ENCODE data around the gene LOXHD1.

DNA sequence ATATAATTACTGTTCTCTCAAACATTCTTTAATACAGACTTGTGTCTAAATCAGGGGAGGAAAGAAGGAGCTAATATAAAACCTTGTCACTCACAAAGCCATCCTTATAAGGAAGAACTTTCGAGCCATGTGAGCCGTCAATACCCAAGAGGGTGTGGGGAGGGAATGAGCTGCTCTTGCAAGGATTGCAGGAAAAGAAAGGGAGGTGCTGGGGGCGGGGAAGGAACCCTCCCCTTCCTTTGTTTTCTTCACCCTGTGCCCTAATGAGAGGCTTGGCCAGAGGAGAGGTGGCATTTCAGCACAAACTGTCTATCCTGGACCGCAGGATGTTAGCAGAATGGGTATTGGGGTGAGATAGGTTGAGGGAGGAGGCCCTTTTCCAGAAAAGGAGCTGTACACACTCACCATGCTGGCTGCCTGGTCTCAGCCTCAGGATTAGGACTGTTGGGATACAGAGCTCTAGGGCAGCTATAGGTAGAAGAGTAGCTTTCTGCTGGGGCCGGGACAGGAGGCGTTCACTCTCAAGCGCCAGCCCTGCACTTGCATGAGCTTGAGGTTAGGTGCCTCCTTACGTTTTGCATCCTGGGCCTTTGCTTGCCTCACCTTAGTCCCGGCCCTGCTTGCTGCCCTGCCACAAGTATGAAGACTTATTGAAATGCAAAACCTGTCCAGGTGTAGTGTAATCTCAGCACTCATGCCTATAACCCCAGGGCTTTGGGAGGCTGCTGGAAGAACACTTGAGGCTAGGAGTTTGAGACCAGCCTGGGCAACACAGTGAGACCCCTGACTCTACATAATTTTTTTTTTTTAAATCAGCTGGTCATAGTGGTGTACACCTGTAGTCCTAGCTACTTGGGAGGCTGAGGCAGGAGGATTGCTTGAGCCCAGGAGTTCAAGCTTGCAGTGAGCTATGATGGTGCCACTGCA, 190.5 kb downstream of the LOXHD1 start:
- no peak for TF ChIP-seq CTCF (IDR thresholded peaks at IDR 0.05; ENCODE audit: low read length)
- no peak for TF ChIP-seq EZH2 (IDR thresholded peaks at IDR 0.05; ENCODE audit: borderline replicate concordance, low read length)
